ENCODE results near the gene ALG12. TPM values are rescaled to one million over a fixed set of nuclear protein-coding genes. Genes with fewer than 3 reads are reported as not detected.

The ALG12 gene
- total and polyA plus RNA-seq, 2 of the 13 experiments (the other 11 are each of a cell fraction or from before 2014, with no cell fraction given): 7.8 to 15.8 TPM

DNA sequence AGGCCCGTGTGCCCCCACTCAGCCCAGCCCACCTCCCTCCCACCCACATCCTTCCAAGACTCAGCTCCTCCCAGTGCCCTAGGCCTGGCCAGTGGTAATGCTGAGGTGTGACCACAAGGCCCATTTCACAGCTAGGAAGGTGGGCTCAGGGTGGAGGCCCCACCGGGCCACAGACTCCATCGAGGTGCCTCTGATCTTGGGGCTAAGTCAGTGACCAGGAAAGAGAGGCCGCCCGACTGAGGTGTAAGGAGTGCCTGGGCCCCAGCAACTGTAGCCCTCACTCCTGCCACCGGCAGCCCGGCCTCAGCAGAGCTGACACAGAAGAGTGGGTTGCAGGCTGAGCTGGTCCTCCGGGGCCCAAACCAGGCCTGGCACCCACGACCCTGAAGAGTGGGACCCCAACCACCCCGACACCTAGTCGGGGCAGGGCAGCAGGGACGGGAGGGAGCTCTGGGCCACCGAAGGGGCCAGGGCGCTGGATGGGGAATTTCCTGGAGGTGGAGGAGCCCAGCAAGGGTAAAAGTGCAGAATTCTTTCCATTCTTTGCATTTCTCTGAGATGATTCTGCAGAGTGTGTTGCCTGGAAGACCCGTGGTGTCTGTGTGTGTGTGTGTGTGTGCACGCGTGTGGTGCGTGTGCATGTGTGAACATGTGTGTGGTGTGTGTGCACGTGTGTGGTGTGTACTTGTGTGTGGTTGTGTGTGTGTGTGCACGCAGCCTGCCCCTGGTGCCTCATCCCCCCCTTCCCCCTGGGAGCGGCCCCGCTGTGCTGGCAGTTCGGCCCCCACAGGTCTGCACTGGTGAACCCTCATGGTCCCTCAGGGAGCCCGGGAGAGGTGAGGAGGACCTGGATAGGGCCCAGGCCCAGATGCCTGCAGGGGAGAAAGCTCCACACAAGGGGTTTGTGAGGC, 34.0 kb upstream of the ALG12 start (continued):
- TF ChIP-seq, protein P1, sequence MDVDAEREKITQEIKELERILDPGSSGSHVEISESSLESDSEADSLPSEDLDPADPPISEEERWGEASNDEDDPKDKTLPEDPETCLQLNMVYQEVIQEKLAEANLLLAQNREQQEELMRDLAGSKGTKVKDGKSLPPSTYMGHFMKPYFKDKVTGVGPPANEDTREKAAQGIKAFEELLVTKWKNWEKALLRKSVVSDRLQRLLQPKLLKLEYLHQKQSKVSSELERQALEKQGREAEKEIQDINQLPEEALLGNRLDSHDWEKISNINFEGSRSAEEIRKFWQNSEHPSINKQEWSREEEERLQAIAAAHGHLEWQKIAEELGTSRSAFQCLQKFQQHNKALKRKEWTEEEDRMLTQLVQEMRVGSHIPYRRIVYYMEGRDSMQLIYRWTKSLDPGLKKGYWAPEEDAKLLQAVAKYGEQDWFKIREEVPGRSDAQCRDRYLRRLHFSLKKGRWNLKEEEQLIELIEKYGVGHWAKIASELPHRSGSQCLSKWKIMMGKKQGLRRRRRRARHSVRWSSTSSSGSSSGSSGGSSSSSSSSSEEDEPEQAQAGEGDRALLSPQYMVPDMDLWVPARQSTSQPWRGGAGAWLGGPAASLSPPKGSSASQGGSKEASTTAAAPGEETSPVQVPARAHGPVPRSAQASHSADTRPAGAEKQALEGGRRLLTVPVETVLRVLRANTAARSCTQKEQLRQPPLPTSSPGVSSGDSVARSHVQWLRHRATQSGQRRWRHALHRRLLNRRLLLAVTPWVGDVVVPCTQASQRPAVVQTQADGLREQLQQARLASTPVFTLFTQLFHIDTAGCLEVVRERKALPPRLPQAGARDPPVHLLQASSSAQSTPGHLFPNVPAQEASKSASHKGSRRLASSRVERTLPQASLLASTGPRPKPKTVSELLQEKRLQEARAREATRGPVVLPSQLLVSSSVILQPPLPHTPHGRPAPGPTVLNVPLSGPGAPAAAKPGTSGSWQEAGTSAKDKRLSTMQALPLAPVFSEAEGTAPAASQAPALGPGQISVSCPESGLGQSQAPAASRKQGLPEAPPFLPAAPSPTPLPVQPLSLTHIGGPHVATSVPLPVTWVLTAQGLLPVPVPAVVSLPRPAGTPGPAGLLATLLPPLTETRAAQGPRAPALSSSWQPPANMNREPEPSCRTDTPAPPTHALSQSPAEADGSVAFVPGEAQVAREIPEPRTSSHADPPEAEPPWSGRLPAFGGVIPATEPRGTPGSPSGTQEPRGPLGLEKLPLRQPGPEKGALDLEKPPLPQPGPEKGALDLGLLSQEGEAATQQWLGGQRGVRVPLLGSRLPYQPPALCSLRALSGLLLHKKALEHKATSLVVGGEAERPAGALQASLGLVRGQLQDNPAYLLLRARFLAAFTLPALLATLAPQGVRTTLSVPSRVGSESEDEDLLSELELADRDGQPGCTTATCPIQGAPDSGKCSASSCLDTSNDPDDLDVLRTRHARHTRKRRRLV (CRISPR knock-in tag; IDR thresholded peaks at IDR 0.05): 0 out of 2 replicates have a peak, but pooled peaks have one; percentile 65
- peak; percentile 37 for TF ChIP-seq TBL1XR1 (IDR thresholded peaks at IDR 0.05; ENCODE audit: borderline replicate concordance, low read length, partially characterized antibody)
- TF ChIP-seq NRL (CRISPR knock-in tag; IDR thresholded peaks at IDR 0.05; ENCODE audit: borderline replicate concordance): no peak; the same call in 1 of the 2 replicates
- TF ChIP-seq REXO4 (CRISPR knock-in tag; IDR thresholded peaks at IDR 0.05; ENCODE audit: borderline replicate concordance): no peak
- TF ChIP-seq ZNF749 (CRISPR knock-in tag; IDR thresholded peaks at IDR 0.05; ENCODE audit: borderline replicate concordance): no peak
- no peak for TF ChIP-seq MYNN (CRISPR knock-in tag; IDR thresholded peaks at IDR 0.05; ENCODE audit: low read depth)
- TF ChIP-seq CBX1 (IDR thresholded peaks at IDR 0.05; ENCODE audit: low read depth): no peak
- TF ChIP-seq TFAP4 (IDR thresholded peaks at IDR 0.05; ENCODE audit: borderline replicate concordance, low read depth): no peak; the same call in 1 of the 2 replicates
- TF ChIP-seq CENPX (CRISPR knock-in tag; IDR thresholded peaks at IDR 0.05): no peak
- no peak for TF ChIP-seq ZNF780A (CRISPR knock-in tag; IDR thresholded peaks at IDR 0.05)
- no peak for TF ChIP-seq ATF6 (CRISPR knock-in tag; conservative IDR thresholded peaks at IDR 0.05)
- TF ChIP-seq, protein P2, sequence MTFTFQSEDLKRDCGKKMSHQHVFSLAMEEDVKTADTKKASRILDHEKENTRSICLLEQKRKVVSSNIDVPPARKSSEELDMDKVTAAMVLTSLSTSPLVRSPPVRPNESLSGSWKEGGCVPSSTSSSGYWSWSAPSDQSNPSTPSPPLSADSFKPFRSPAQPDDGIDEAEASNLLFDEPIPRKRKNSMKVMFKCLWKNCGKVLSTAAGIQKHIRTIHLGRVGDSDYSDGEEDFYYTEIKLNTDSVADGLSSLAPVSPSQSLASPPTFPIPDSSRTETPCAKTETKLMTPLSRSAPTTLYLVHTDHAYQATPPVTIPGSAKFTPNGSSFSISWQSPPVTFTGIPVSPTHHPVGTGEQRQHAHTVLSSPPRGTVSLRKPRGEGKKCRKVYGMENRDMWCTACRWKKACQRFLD (CRISPR knock-in tag; IDR thresholded peaks at IDR 0.05; ENCODE audit: borderline replicate concordance): 0 out of 2 replicates have a peak, but pooled peaks have one; percentile 49
- no peak for TF ChIP-seq TCF12 (IDR thresholded peaks at IDR 0.05)
- TF ChIP-seq TCF12 (CRISPR knock-in tag; IDR thresholded peaks at IDR 0.05): no peak
